WTC11 (cell line): ENCODE measurements around the gene BRSK2. TPM values are rescaled to one million over a fixed set of nuclear protein-coding genes. Genes with fewer than 3 reads are reported as not detected.

Experiments used
- ATAC-seq: fragments of 200-7000 bp; cut with Tn5 transposase; 2 replicates; pipeline ENCODE4 v1.10.0; 2021; ENCODE audit warnings: mild to moderate bottlenecking, moderate library complexity
- CTCF ChIA-PET: fragments of 300-600 bp; sonication (Branson Sonifier 250); formaldehyde crosslinking; loops from one replicate; lab custom pipeline; 2021; ENCODE audit warnings: antibody characterized with exemption; lab: Charles Lee
- POLR2A ChIA-PET: fragments of 350-600 bp; sonication (Branson Sonifier 250); formaldehyde crosslinking; loops from one replicate; lab custom pipeline; 2021; ENCODE audit warnings: antibody characterized with exemption; lab: Charles Lee
- DNase-seq: peaks from one replicate; pipeline ENCODE4 v3.0.0; 2021; ENCODE audit warnings: low spot score
- H3K27ac Mint-ChIP-seq: 2 replicates; pipeline ENCODE4 v1.8.0; 2021; ENCODE audit warnings: mixed read lengths
- H3K27me3 Mint-ChIP-seq: 2 replicates; pipeline ENCODE4 v1.8.0; 2021; ENCODE audit warnings: low read depth, mild to moderate bottlenecking, moderate library complexity, mixed read lengths
- H3K36me3 Mint-ChIP-seq: 2 replicates; pipeline ENCODE4 v1.8.0; 2021; ENCODE audit warnings: mixed read lengths
- H3K4me1 Mint-ChIP-seq: 2 replicates; pipeline ENCODE4 v1.8.0; 2022; ENCODE audit warnings: mixed read lengths
- H3K4me3 Mint-ChIP-seq: 2 replicates; pipeline ENCODE4 v1.8.0; 2021; ENCODE audit warnings: mild to moderate bottlenecking, moderate library complexity, mixed read lengths
- H3K9me3 Mint-ChIP-seq: 2 replicates; pipeline ENCODE4 v1.8.0; 2021; ENCODE audit warnings: mixed read lengths
- CBFB ChIP-seq: sonication (generic); formaldehyde crosslinking; IDR thresholded peaks from 2 replicates; pipeline ENCODE4 v1.8.1; 2022; ENCODE audit warnings: mild to moderate bottlenecking, low read depth, missing genetic modification reagents
- ELF4 ChIP-seq: sonication (generic); formaldehyde crosslinking; IDR thresholded peaks from 2 replicates; pipeline ENCODE4 v1.8.1; 2022; ENCODE audit warnings: low read depth, mild to moderate bottlenecking, moderate library complexity, missing genetic modification reagents
- ETV6 ChIP-seq: sonication (generic); formaldehyde crosslinking; IDR thresholded peaks from 2 replicates; pipeline ENCODE4 v1.8.1; 2022; ENCODE audit warnings: mild to moderate bottlenecking, missing genetic modification reagents
- GRHL2 ChIP-seq: fragments of 250-450 bp; sonication (Bioruptor Pico); IDR thresholded peaks from 2 replicates; pipeline ENCODE4 v1.8.0; 2022; ENCODE audit warnings: mild to moderate bottlenecking, moderate library complexity; ENCODE audit not compliant: insufficient replicate concordance, severe bottlenecking
- MXD4 ChIP-seq: fragments of 250-450 bp; sonication (Bioruptor Pico); IDR thresholded peaks from 2 replicates; pipeline ENCODE4 v1.8.0; 2021; ENCODE audit warnings: mild to moderate bottlenecking, moderate library complexity, borderline replicate concordance
- NFATC4 ChIP-seq: fragments of 250-450 bp; sonication (Bioruptor Pico); IDR thresholded peaks from 2 replicates; pipeline ENCODE4 v1.9.0; 2021; ENCODE audit warnings: mild to moderate bottlenecking
- NFE2L1 ChIP-seq: sonication (generic); formaldehyde crosslinking; IDR thresholded peaks from 2 replicates; pipeline ENCODE4 v1.8.1; 2023; ENCODE audit warnings: missing genetic modification reagents
- TEAD4 ChIP-seq: sonication (generic); formaldehyde crosslinking; IDR thresholded peaks from 2 replicates; pipeline ENCODE4 v1.8.0; 2022; ENCODE audit warnings: mild to moderate bottlenecking, missing genetic modification reagents
- TP53 ChIP-seq: sonication (generic); formaldehyde crosslinking; IDR thresholded peaks from 2 replicates; pipeline ENCODE4 v1.8.1; 2023; ENCODE audit warnings: mild to moderate bottlenecking, missing genetic modification reagents
- ZNF138 ChIP-seq: sonication (generic); formaldehyde crosslinking; conservative IDR thresholded peaks from 2 replicates; pipeline ENCODE4 v1.8.1; 2022; ENCODE audit warnings: mild to moderate bottlenecking, moderate library complexity, missing genetic modification reagents
- ZNF232 ChIP-seq: sonication (generic); formaldehyde crosslinking; IDR thresholded peaks from 2 replicates; pipeline ENCODE4 v1.8.0; 2022; ENCODE audit warnings: mild to moderate bottlenecking, missing genetic modification reagents
- total RNA-seq: library from RNA; stranded (reverse); gene quantifications from 3 replicates; pipeline ENCODE4 v1.2.3, GENCODE V29; 2021
- TF ChIP-seq, protein P1 (sequence below): sonication (generic); formaldehyde crosslinking; IDR thresholded peaks from 2 replicates; pipeline ENCODE4 v1.8.1; 2022; ENCODE audit warnings: low read depth, mild to moderate bottlenecking, moderate library complexity, missing genetic modification reagents, borderline replicate concordance
- TF ChIP-seq, protein P2 (sequence below): fragments of 200-600 bp; IDR thresholded peaks from 2 replicates; pipeline ENCODE4 v1.8.0; 2022; ENCODE audit warnings: antibody characterized with exemption
- TF ChIP-seq, protein P3 (sequence below): sonication (generic); formaldehyde crosslinking; IDR thresholded peaks from 2 replicates; pipeline ENCODE4 v1.8.1; 2022; ENCODE audit warnings: mild to moderate bottlenecking, moderate library complexity, missing genetic modification reagents
- TF ChIP-seq, protein P4 (sequence below): sonication (generic); formaldehyde crosslinking; IDR thresholded peaks from 2 replicates; pipeline ENCODE4 v1.8.1; 2023; ENCODE audit warnings: mild to moderate bottlenecking, missing genetic modification reagents, moderate library complexity
- TF ChIP-seq, protein P5 (sequence below): sonication (generic); formaldehyde crosslinking; IDR thresholded peaks from 2 replicates; pipeline ENCODE4 v1.8.1; 2023; ENCODE audit warnings: mild to moderate bottlenecking, moderate library complexity, missing genetic modification reagents
- TF ChIP-seq, protein P6 (sequence below): sonication (generic); formaldehyde crosslinking; IDR thresholded peaks from 2 replicates; pipeline ENCODE4 v1.8.1; 2022; ENCODE audit warnings: low read depth, missing genetic modification reagents, borderline replicate concordance
- TF ChIP-seq, protein P7 (sequence below): sonication (generic); formaldehyde crosslinking; IDR thresholded peaks from 2 replicates; pipeline ENCODE4 v1.8.1; 2023; ENCODE audit warnings: mild to moderate bottlenecking, missing genetic modification reagents
- TF ChIP-seq, protein P8 (sequence below): sonication (generic); formaldehyde crosslinking; conservative IDR thresholded peaks from 2 replicates; pipeline ENCODE4 v1.8.1; 2023; ENCODE audit warnings: mild to moderate bottlenecking, low read depth, missing genetic modification reagents, moderate library complexity

Gene BRSK2
- total RNA-seq, 1 experiment from 2014 or later, result 34.5 TPM

DNA sequence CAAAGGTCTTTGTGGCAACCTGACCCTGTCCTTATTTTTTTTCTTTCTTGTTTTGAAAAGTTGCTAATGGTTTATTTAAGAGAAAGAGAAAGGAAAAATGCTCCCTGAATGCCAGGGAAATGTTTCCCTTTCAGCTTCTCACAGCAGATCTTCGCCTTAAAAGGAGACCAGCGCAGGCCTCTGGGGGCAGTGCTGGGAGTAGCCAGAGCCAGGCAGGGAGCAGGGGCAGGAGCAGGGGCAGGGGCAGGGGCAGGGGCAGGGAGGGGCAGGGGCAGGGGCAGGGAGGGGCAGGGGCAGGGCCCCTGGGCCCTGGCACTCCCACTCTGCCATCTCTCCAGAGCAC is 91.7 kb downstream of the BRSK2 start (continued):
- TF ChIP-seq, protein P1, sequence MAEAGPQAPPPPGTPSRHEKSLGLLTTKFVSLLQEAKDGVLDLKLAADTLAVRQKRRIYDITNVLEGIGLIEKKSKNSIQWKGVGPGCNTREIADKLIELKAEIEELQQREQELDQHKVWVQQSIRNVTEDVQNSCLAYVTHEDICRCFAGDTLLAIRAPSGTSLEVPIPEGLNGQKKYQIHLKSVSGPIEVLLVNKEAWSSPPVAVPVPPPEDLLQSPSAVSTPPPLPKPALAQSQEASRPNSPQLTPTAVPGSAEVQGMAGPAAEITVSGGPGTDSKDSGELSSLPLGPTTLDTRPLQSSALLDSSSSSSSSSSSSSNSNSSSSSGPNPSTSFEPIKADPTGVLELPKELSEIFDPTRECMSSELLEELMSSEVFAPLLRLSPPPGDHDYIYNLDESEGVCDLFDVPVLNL (CRISPR knock-in tag), result no peak

DNA sequence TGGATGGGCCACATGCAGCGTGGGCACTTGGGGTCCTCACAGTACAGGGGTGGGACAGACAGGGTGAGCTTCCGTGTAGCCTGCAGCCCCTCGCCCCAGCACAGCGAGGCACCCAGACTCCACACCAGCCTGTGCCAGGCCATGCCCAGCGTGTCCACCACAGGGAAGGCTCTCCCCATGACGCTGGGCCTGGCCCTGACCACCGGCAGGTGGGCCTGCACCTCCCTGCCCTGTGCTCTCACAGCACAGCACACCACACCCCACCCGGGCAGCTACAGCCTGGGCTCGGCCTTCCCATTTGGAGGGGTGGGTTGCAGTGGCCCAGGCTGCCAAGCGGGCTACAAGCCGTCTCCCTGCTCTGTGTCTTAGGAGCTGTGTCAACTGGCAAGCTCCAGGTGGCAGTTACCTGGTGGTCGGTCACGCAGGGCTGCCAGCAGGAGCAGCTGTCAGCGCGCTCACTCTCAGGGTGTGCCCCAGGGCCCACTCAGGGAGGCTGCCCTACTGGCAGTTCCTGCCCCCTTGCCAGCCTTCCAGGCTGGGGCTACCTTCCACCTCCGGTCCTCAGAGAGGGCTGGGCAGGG is 92.2 kb downstream of the BRSK2 start:
- no peak overlapping the region for H3K4me3 Mint-ChIP-seq
- no peak overlapping the region for H3K27ac Mint-ChIP-seq
- H3K4me1 Mint-ChIP-seq, result 0 out of 2 replicates have a peak, but pooled peaks cover 2% of the 10 kb centered on the region
- CTCF ChIA-PET, result interaction anchor here (0.7 to 3.3 kb wide), 10 partner anchors 9 to 65 kb away, joined by 3 to 16 read pairs (median 5); no protein-coding TSS in a partner anchor
- no peak for ATAC-seq
- no peaks in the 10 kb centered on the region; the same call in 1 of the 2 replicates for H3K36me3 Mint-ChIP-seq
- TF ChIP-seq GRHL2 (CRISPR knock-in tag) (no peak), ELF4 (CRISPR knock-in tag) (no peak), MXD4 (no peak), ZNF232 (CRISPR knock-in tag) (no peak), TP53 (CRISPR knock-in tag) (no peak), ETV6 (CRISPR knock-in tag) (no peak), NFATC4 (CRISPR knock-in tag) (no peak), ZNF138 (CRISPR knock-in tag) (no peak), NFE2L1 (CRISPR knock-in tag) (no peak), TEAD4 (CRISPR knock-in tag) (no peak), CBFB (CRISPR knock-in tag) (no peak)
- TF ChIP-seq, protein P2, sequence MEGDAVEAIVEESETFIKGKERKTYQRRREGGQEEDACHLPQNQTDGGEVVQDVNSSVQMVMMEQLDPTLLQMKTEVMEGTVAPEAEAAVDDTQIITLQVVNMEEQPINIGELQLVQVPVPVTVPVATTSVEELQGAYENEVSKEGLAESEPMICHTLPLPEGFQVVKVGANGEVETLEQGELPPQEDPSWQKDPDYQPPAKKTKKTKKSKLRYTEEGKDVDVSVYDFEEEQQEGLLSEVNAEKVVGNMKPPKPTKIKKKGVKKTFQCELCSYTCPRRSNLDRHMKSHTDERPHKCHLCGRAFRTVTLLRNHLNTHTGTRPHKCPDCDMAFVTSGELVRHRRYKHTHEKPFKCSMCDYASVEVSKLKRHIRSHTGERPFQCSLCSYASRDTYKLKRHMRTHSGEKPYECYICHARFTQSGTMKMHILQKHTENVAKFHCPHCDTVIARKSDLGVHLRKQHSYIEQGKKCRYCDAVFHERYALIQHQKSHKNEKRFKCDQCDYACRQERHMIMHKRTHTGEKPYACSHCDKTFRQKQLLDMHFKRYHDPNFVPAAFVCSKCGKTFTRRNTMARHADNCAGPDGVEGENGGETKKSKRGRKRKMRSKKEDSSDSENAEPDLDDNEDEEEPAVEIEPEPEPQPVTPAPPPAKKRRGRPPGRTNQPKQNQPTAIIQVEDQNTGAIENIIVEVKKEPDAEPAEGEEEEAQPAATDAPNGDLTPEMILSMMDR, result no peak
- TF ChIP-seq, protein P3, sequence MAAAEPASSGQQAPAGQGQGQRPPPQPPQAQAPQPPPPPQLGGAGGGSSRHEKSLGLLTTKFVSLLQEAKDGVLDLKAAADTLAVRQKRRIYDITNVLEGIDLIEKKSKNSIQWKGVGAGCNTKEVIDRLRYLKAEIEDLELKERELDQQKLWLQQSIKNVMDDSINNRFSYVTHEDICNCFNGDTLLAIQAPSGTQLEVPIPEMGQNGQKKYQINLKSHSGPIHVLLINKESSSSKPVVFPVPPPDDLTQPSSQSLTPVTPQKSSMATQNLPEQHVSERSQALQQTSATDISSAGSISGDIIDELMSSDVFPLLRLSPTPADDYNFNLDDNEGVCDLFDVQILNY (CRISPR knock-in tag), result no peak
- TF ChIP-seq, protein P4, sequence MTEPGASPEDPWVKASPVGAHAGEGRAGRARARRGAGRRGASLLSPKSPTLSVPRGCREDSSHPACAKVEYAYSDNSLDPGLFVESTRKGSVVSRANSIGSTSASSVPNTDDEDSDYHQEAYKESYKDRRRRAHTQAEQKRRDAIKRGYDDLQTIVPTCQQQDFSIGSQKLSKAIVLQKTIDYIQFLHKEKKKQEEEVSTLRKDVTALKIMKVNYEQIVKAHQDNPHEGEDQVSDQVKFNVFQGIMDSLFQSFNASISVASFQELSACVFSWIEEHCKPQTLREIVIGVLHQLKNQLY (CRISPR knock-in tag), result no peak
- TF ChIP-seq, protein P5, sequence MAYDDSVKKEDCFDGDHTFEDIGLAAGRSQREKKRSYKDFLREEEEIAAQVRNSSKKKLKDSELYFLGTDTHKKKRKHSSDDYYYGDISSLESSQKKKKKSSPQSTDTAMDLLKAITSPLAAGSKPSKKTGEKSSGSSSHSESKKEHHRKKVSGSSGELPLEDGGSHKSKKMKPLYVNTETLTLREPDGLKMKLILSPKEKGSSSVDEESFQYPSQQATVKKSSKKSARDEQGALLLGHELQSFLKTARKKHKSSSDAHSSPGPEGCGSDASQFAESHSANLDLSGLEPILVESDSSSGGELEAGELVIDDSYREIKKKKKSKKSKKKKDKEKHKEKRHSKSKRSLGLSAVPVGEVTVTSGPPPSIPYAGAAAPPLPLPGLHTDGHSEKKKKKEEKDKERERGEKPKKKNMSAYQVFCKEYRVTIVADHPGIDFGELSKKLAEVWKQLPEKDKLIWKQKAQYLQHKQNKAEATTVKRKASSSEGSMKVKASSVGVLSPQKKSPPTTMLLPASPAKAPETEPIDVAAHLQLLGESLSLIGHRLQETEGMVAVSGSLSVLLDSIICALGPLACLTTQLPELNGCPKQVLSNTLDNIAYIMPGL (CRISPR knock-in tag), result no peak
- TF ChIP-seq, protein P6, sequence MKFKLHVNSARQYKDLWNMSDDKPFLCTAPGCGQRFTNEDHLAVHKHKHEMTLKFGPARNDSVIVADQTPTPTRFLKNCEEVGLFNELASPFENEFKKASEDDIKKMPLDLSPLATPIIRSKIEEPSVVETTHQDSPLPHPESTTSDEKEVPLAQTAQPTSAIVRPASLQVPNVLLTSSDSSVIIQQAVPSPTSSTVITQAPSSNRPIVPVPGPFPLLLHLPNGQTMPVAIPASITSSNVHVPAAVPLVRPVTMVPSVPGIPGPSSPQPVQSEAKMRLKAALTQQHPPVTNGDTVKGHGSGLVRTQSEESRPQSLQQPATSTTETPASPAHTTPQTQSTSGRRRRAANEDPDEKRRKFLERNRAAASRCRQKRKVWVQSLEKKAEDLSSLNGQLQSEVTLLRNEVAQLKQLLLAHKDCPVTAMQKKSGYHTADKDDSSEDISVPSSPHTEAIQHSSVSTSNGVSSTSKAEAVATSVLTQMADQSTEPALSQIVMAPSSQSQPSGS (CRISPR knock-in tag), result no peak
- TF ChIP-seq, protein P7, sequence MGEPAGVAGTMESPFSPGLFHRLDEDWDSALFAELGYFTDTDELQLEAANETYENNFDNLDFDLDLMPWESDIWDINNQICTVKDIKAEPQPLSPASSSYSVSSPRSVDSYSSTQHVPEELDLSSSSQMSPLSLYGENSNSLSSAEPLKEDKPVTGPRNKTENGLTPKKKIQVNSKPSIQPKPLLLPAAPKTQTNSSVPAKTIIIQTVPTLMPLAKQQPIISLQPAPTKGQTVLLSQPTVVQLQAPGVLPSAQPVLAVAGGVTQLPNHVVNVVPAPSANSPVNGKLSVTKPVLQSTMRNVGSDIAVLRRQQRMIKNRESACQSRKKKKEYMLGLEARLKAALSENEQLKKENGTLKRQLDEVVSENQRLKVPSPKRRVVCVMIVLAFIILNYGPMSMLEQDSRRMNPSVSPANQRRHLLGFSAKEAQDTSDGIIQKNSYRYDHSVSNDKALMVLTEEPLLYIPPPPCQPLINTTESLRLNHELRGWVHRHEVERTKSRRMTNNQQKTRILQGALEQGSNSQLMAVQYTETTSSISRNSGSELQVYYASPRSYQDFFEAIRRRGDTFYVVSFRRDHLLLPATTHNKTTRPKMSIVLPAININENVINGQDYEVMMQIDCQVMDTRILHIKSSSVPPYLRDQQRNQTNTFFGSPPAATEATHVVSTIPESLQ (CRISPR knock-in tag), result no peak
- TF ChIP-seq, protein P8, sequence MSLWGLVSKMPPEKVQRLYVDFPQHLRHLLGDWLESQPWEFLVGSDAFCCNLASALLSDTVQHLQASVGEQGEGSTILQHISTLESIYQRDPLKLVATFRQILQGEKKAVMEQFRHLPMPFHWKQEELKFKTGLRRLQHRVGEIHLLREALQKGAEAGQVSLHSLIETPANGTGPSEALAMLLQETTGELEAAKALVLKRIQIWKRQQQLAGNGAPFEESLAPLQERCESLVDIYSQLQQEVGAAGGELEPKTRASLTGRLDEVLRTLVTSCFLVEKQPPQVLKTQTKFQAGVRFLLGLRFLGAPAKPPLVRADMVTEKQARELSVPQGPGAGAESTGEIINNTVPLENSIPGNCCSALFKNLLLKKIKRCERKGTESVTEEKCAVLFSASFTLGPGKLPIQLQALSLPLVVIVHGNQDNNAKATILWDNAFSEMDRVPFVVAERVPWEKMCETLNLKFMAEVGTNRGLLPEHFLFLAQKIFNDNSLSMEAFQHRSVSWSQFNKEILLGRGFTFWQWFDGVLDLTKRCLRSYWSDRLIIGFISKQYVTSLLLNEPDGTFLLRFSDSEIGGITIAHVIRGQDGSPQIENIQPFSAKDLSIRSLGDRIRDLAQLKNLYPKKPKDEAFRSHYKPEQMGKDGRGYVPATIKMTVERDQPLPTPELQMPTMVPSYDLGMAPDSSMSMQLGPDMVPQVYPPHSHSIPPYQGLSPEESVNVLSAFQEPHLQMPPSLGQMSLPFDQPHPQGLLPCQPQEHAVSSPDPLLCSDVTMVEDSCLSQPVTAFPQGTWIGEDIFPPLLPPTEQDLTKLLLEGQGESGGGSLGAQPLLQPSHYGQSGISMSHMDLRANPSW (CRISPR knock-in tag), result no peak
- TF ChIP-seq, all 79 proteins: peak for 0
- Mint-ChIP-seq H3K9me3 (no peaks in the 10 kb centered on the region), H3K27me3 (no peaks in the 10 kb centered on the region)
- no peak for DNase-seq
- POLR2A ChIA-PET, result interaction anchor here (0.6 kb wide), 1 partner anchor 85 kb away, joined by 3 read pairs; no protein-coding TSS in a partner anchor
